Endothelial cell of umbilical vein (primary cell): ENCODE data around the gene FKRP. TPM values are rescaled to one million over a fixed set of nuclear protein-coding genes. Genes with fewer than 3 reads are reported as not detected.

Source experiments
- BruUV-seq: library from RNA; stranded (reverse); fragments of 400-500 nt; replicated peaks from 2 replicates; lab custom pipeline; 2021; lab: Mats Ljungman, UMichigan
- CTCF ChIA-PET: fragments of 300-600, 350-600 bp; sonication (Branson Sonifier 250); formaldehyde crosslinking; loops from one replicate; lab custom pipeline; 2021; ENCODE audit warnings: antibody characterized with exemption, inconsistent platforms; lab: Charles Lee
- POLR2A ChIA-PET: fragments of 300-600, 350-600 bp; sonication (Branson Sonifier 250); formaldehyde crosslinking; loops from one replicate; lab custom pipeline; 2021; ENCODE audit warnings: antibody characterized with exemption, inconsistent platforms; lab: Charles Lee
- DNase-seq: peaks from one replicate; pipeline ENCODE4 v3.0.0-alpha.2; 2011; ENCODE audit warnings: low read depth, low spot score
- FAIRE-seq: peaks from 2 replicates; lab custom pipeline; 2011; peaks lifted over from hg19 to GRCh38; lab: Jason Lieb, UNC
- H2AFZ ChIP-seq: 2 replicates; pipeline ENCODE4 v1.6.0; 2012; ENCODE audit warnings: low read depth, low read length, control low read depth, inconsistent platforms
- H3K27ac ChIP-seq: 2 replicates; pipeline ENCODE4 v1.5.1; 2011; ENCODE audit warnings: low read depth, mild to moderate bottlenecking, control low read depth, low read length, moderate library complexity; ENCODE audit not compliant: insufficient read depth
- H3K27me3 ChIP-seq, 2 experiments: 2 replicates each; pipeline versions ENCODE4 v1.6.0 to v1.6.1; 2011; ENCODE audit warnings: low read length in 2 of 2, mixed read lengths in 1 of 2; ENCODE audit not compliant: control insufficient read depth in 2 of 2, insufficient read depth in 2 of 2
- H3K36me3 ChIP-seq, 2 experiments: 2 replicates in 1 of 2; 3 replicates in 1 of 2; pipeline ENCODE4 v1.5.1; 2011; ENCODE audit warnings: low read length in 2 of 2, mild to moderate bottlenecking in 1 of 2, moderate library complexity in 1 of 2; ENCODE audit not compliant: control insufficient read depth in 2 of 2, insufficient read depth in 2 of 2; ENCODE audit errors: extremely low read depth in 1 of 2
- H3K4me1 ChIP-seq: 3 replicates; pipeline ENCODE4 v1.5.1; 2011; ENCODE audit warnings: mild to moderate bottlenecking, low read length; ENCODE audit not compliant: control insufficient read depth, insufficient read depth; ENCODE audit errors: extremely low read depth
- H3K4me2 ChIP-seq: 2 replicates; pipeline ENCODE4 v1.6.1; 2011; ENCODE audit warnings: low read length, control low read depth, mixed read lengths; ENCODE audit not compliant: insufficient read depth
- H3K4me3 ChIP-seq, 3 experiments: fragments of 200-600 bp in 1 of 3; sonication (generic), shearing (Covaris generic) in 1 of 3; replicated peaks in 1 of 3; 2 replicates each; pipeline ENCODE4 v1.5.1; 2011 to 2016; ENCODE audit warnings: control low read depth in 3 of 3, low read length in 3 of 3, mild to moderate bottlenecking in 2 of 3, inconsistent platforms in 1 of 3, low read depth in 1 of 3, moderate library complexity in 1 of 3; ENCODE audit not compliant: insufficient read depth in 1 of 3
- H3K79me2 ChIP-seq: 2 replicates; pipeline ENCODE4 v1.6.0; 2012; ENCODE audit warnings: low read length, inconsistent platforms; ENCODE audit not compliant: control insufficient read depth, insufficient read depth
- H3K9ac ChIP-seq: replicated peaks from 2 replicates; pipeline ENCODE3; 2011; ENCODE audit warnings: low read length, control low read depth; ENCODE audit not compliant: insufficient read depth; ENCODE audit errors: extremely low read depth
- H3K9me1 ChIP-seq: replicated peaks from 3 replicates; pipeline ENCODE4 v1.6.0; 2011; ENCODE audit warnings: mild to moderate bottlenecking, low read length; ENCODE audit not compliant: control insufficient read depth, insufficient read depth; ENCODE audit errors: extremely low read depth
- H3K9me3 ChIP-seq: replicated peaks from 2 replicates; pipeline ENCODE4 v1.5.1; 2012; ENCODE audit warnings: low read length, inconsistent platforms; ENCODE audit not compliant: control insufficient read depth, insufficient read depth
- H4K20me1 ChIP-seq: replicated peaks from 2 replicates; pipeline ENCODE3; 2011; ENCODE audit warnings: mild to moderate bottlenecking, low read length; ENCODE audit not compliant: control insufficient read depth, insufficient read depth; ENCODE audit errors: extremely low read depth
- EZH2 ChIP-seq: IDR thresholded peaks from 2 replicates; pipeline ENCODE4 v1.6.1; 2012; ENCODE audit warnings: borderline replicate concordance, low read depth, mild to moderate bottlenecking, moderate library complexity, low read length, inconsistent platforms; ENCODE audit not compliant: severe bottlenecking
- FOS ChIP-seq: IDR thresholded peaks from 2 replicates; pipeline ENCODE4 v1.6.1; 2011; ENCODE audit warnings: mild to moderate bottlenecking, low read length, moderate library complexity, borderline replicate concordance; ENCODE audit not compliant: insufficient read depth
- GATA2 ChIP-seq: IDR thresholded peaks from 2 replicates; pipeline ENCODE4 v1.7.0; 2011; ENCODE audit warnings: low read depth, mild to moderate bottlenecking, moderate library complexity, mixed read lengths, low read length; ENCODE audit not compliant: insufficient read length, insufficient read depth
- JUN ChIP-seq: IDR thresholded peaks from 2 replicates; pipeline ENCODE4 v1.6.1; 2011; ENCODE audit warnings: borderline replicate concordance, low read depth; ENCODE audit not compliant: insufficient read length, insufficient read depth
- MYC ChIP-seq: IDR thresholded peaks from one replicate; pipeline ENCODE4 v1.6.1; 2011; ENCODE audit warnings: mild to moderate bottlenecking, low read depth, low read length
- POLR2A ChIP-seq: IDR thresholded peaks from 2 replicates; pipeline ENCODE4 v1.6.1; 2012; ENCODE audit warnings: low read depth, mild to moderate bottlenecking, control low read depth, low read length
- POLR2AphosphoS5 ChIP-seq: IDR thresholded peaks from 2 replicates; pipeline ENCODE4 v1.6.1; 2012; ENCODE audit warnings: low read depth, mild to moderate bottlenecking, control low read depth, low read length, moderate library complexity; ENCODE audit not compliant: insufficient read depth
- dilution Hi-C: fragments of 300-500 bp; cut with MboI; formaldehyde crosslinking; loops from one replicate; pipeline ENCODE4 v1.15.0; 2019; ENCODE audit warnings: low sequenced_read_pairs; ENCODE audit not compliant: extremely low pct_ligation_motif_present
- intact Hi-C: fragments of 100-400 bp; cut with micrococcal nuclease; formaldehyde crosslinking; loops from one replicate; pipeline ENCODE4 v1.10.0; 2022
- polyA plus RNA-seq, 4 experiments: library from polyadenylated mRNA; depleted of rRNA in 3 of 4; stranded (reverse) in 3 of 4; unstranded in 1 of 4; fragments of >200 nt; gene quantifications; 2 replicates each; pipeline versions ENCODE4 v1.2.1 to v1.2.3, GENCODE V29; 2011 to 2012; ENCODE audit warnings: missing spikeins in 1 of 4
- total RNA-seq: library from RNA; stranded (reverse); gene quantifications from 2 replicates; pipeline ENCODE4 v1.2.3, GENCODE V29; 2021
- TF ChIP-seq, protein P1 (sequence below), 2 donors: IDR thresholded peaks; 1 replicate in 1 of 2; 2 replicates in 1 of 2; pipeline ENCODE4 v1.5.1; 2011; ENCODE audit warnings: low read length in 2 of 2, mild to moderate bottlenecking in 2 of 2, moderate library complexity in 2 of 2, control low read depth in 1 of 2, inconsistent platforms in 1 of 2, low read depth in 1 of 2; ENCODE audit not compliant: insufficient read depth in 1 of 2; ENCODE audit errors: extremely low read depth in 1 of 2
- TF ChIP-seq, protein P2 (sequence below): IDR thresholded peaks from 2 replicates; pipeline ENCODE4 v1.6.1; 2011; ENCODE audit not compliant: insufficient read depth, insufficient read length

Gene FKRP
- total and polyA plus RNA-seq, 2 donors (not counting 3 experiments of a cell fraction or from before 2014, with no cell fraction given) = 31.5 to 32.8 TPM

DNA sequence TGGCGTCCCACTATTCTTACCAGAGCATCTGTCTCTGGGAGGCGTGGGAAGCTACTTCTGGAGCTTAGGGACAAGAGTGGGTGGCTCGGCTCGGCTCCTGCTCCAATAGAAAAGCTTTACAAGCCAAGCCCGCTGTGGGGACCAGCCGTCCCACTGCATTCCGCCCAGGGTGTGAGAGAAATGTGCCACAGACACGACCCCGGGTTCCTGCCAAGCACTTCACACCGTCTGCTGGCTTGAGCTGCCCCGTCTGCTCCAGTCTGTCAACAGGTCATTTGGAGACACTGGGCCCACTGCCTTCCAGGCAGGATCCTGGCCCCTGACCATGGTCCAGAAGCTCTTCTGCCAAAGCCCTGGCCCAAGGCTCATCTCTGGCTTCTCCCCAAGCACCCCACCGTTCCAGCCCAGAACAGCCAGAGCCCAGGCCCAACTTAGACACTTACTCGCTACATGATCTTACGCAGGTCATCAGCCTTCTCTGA, 6.5 kb upstream of the FKRP start:
- intact Hi-C loops = no loop called here
- Histone ChIP-seq H3K27ac (no peak overlapping the region), H3K4me1 (no peaks in the 10 kb centered on the region), H3K4me2 (no peak overlapping the region), H3K9me1 (no peaks in the 10 kb centered on the region), H4K20me1 (peaks cover 2% of the 10 kb centered on the region), H3K9me3 (no peaks in the 10 kb centered on the region), H3K9ac (no peak overlapping the region), H3K27me3 (no peaks in the 10 kb centered on the region), H2AFZ (no peak overlapping the region), H3K79me2 (peaks cover 78% of the 10 kb centered on the region), H3K4me3 (no peak overlapping the region), H3K36me3 (peaks cover 0 to 19% of the 10 kb centered on the region in 2 experiments)
- no TSS peak for BruUV-seq
- ChIA-PET CTCF (interaction anchor here (1.1 kb wide), 1 partner anchor 101 kb away, joined by 6 read pairs; no protein-coding TSS in a partner anchor), POLR2A (no interaction called here)
- DNase-seq (no peak), FAIRE-seq (no peak)
- TF ChIP-seq JUN (no peak), POLR2A (no peak), POLR2AphosphoS5 (no peak), EZH2 (no peak), GATA2 (no peak), MYC (no peak), FOS (no peak)
- TF ChIP-seq, protein P1, sequence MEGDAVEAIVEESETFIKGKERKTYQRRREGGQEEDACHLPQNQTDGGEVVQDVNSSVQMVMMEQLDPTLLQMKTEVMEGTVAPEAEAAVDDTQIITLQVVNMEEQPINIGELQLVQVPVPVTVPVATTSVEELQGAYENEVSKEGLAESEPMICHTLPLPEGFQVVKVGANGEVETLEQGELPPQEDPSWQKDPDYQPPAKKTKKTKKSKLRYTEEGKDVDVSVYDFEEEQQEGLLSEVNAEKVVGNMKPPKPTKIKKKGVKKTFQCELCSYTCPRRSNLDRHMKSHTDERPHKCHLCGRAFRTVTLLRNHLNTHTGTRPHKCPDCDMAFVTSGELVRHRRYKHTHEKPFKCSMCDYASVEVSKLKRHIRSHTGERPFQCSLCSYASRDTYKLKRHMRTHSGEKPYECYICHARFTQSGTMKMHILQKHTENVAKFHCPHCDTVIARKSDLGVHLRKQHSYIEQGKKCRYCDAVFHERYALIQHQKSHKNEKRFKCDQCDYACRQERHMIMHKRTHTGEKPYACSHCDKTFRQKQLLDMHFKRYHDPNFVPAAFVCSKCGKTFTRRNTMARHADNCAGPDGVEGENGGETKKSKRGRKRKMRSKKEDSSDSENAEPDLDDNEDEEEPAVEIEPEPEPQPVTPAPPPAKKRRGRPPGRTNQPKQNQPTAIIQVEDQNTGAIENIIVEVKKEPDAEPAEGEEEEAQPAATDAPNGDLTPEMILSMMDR (IDR thresholded peaks at IDR 0.05; ENCODE audit: extremely low read depth in 1 of 2, insufficient read depth in 1 of 2, low read depth in 1 of 2, low read length in 2 of 2) = no peak
- TF ChIP-seq, protein P2, sequence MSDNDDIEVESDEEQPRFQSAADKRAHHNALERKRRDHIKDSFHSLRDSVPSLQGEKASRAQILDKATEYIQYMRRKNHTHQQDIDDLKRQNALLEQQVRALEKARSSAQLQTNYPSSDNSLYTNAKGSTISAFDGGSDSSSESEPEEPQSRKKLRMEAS = no peak
- dilution Hi-C loops = no loop called here
